Measurements from ENCODE around the gene NEMP2.

The NEMP2 gene

DNA sequence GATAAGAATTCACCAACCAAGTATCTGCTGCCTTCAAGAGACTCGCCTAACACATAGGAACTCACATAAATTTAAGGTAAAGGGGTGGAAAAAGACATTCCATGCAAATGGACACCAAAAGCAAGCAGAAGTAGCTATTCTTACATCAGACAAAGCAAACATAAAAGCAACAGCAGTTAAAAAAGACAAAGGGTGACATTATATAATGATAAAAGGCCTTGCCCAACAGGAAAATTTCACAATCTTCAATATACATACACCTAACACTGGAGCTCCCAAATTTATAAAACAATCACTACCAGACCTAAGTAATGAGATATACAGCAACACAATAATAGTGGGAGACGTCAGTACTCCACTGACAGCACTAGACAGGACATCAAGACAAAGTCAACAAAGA, 41.4 kb downstream of the NEMP2 start:
- H3K36me3 ChIP-seq: peaks cover 19 to 27% (median 25%) of the 10 kb centered on the region in 3 donors
- DNase-seq: no peak
- no peak overlapping the region for H3K4me3 ChIP-seq
- intact Hi-C loops (cut with DNase I; ENCODE audit: low total_unique reads): no loop called here
- TF ChIP-seq CTCF (IDR thresholded peaks at IDR 0.05): no peak
- H3K9me3 ChIP-seq: no peaks in the 10 kb centered on the region
- no peak overlapping the region for H3K27ac ChIP-seq
- no peaks in the 10 kb centered on the region for H3K4me1 ChIP-seq
- no peaks in the 10 kb centered on the region for H3K27me3 ChIP-seq

DNA sequence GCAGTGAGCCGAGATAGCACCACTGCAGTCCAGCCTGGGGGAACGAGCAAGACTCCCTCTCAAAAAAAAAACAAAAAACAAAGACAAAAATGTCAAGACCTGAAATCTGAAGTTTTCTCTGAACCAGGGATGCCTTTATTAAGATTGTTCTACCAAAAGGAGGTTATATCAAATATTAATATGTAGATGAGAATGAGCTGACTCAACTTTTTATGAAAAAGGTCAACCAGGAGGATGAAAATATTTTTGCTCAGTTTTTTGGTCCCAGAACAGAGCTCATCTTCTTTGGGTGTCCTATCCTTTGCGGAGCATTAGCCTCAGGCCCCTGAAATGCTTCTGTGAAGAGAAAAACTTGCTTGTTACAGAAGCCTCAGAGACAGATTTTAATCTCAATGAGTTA, 44.0 kb downstream of the NEMP2 start:
- no peak for DNase-seq
- H3K9me3 ChIP-seq: no peaks in the 10 kb centered on the region
- no peaks in the 10 kb centered on the region for H3K27me3 ChIP-seq
- H3K4me3 ChIP-seq: no peak overlapping the region
- intact Hi-C loops (cut with DNase I; ENCODE audit: low total_unique reads): no loop called here
- no peaks in the 10 kb centered on the region for H3K4me1 ChIP-seq
- no peak for TF ChIP-seq CTCF (IDR thresholded peaks at IDR 0.05)
- no peak overlapping the region for H3K27ac ChIP-seq
- peaks cover 19 to 27% (median 25%) of the 10 kb centered on the region in 3 donors for H3K36me3 ChIP-seq

DNA sequence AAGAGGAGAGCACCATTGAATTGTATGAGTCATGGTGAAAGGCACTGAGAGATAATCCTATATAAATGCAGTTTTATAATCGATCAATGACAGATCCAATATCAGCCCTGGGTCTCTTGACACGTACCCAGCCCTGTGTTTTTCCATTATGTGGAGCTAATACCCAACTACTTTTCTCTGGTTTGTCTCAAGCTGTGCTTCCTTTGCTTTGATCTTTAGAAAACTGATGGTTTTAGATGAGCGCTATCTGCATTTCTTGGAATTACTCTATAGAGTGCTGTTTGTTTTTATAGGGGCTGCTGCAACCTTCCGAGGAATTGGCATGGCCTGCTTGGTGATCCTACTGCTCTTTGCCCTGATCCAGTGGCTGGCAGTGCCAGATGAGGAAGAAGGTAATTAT, 45.0 kb downstream of the NEMP2 start:
- no peak for TF ChIP-seq CTCF (IDR thresholded peaks at IDR 0.05)
- H3K9me3 ChIP-seq: no peaks in the 10 kb centered on the region
- H3K4me1 ChIP-seq: no peaks in the 10 kb centered on the region
- H3K4me3 ChIP-seq: no peak overlapping the region
- H3K27me3 ChIP-seq: no peaks in the 10 kb centered on the region
- H3K36me3 ChIP-seq: peaks cover 19 to 27% (median 25%) of the 10 kb centered on the region in 3 donors
- DNase-seq: no peak
- intact Hi-C loops (cut with DNase I; ENCODE audit: low total_unique reads): no loop called here
- H3K27ac ChIP-seq: no peak overlapping the region

- DNase-seq: no peak
- Histone ChIP-seq H3K4me1 (no peaks in the 10 kb centered on the region), H3K9me3 (no peaks in the 10 kb centered on the region), H3K27ac (no peak overlapping the region), H3K27me3 (no peaks in the 10 kb centered on the region), H3K4me3 (no peak overlapping the region), H3K36me3 (peaks cover 19 to 27% (median 25%) of the 10 kb centered on the region in 3 donors)
- no peak for TF ChIP-seq CTCF (IDR thresholded peaks at IDR 0.05)
- intact Hi-C loops (cut with DNase I; ENCODE audit: low total_unique reads): no loop called here
Observed at GRCh38 chr2:190488516-190489233, 45.8 kb downstream of the NEMP2 start.

DNA sequence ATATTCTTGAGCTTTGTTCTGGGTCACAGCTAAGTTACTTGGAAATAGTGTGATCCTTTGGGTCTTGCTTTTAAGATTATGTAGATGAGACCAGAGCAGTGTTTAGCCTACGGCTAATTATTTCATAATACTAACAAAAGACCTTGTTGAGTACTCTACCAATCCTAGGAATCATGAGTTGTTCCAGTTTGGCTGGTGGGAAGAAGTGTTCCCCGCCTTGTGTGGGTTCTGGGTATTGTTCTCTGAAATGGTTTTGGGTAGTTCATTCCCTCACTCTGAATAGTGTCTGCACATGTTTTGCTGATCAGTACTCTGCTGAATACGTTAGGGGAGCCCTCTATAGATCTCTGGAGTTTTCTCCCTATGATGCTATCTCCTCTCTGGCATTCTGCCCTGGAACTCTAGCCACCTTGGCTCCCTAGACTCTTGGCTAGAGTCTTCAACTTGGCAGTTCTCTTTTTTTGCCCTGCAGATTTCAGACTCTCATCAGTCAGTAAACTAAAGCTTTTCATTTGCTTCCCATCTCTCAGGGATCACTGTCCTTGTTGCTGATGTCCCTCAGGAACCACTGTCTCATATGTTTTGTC, 48.4 kb downstream of the NEMP2 start:
- no peaks in the 10 kb centered on the region for H3K4me1 ChIP-seq
- H3K27ac ChIP-seq: no peak overlapping the region
- no peak for DNase-seq
- H3K9me3 ChIP-seq: no peaks in the 10 kb centered on the region
- no peak overlapping the region for H3K4me3 ChIP-seq
- no peak for TF ChIP-seq CTCF (IDR thresholded peaks at IDR 0.05)
- intact Hi-C loops (cut with DNase I; ENCODE audit: low total_unique reads): no loop called here
- no peaks in the 10 kb centered on the region for H3K27me3 ChIP-seq
- peaks cover 13 to 21% (median 13%) of the 10 kb centered on the region in 3 donors for H3K36me3 ChIP-seq
